Epithelial cell of proximal tubule (primary cell): ENCODE results near the gene FOXD2. TPM values are rescaled to one million over a fixed set of nuclear protein-coding genes. Genes with fewer than 3 reads are reported as not detected.
"Not testable (repeated sequence)": the region's sequence is repeated elsewhere in the genome, so short reads cannot be mapped to it uniquely, and the experiment has no call there.

Source experiments
- DNase-seq: peaks from one replicate; pipeline ENCODE4 v3.0.0-alpha.2; 2011; ENCODE audit warnings: low read depth
- H3K4me3 ChIP-seq: 2 replicates; pipeline ENCODE4 v1.5.1; 2011; ENCODE audit warnings: low read depth, mild to moderate bottlenecking, low read length
- CTCF ChIP-seq: conservative IDR thresholded peaks from 2 replicates; pipeline ENCODE4 v1.5.1; 2012; ENCODE audit warnings: low read depth, mild to moderate bottlenecking, low read length
- total RNA-seq: library from RNA; depleted of rRNA; stranded (reverse); fragments of >200 nt; gene quantifications from 2 replicates; pipeline ENCODE4 v1.2.3, GENCODE V29; 2015

The FOXD2 gene
- total RNA-seq, 1 donor from 2014 or later, result not detected

- no peak overlapping the region for H3K4me3 ChIP-seq
- no peak for TF ChIP-seq CTCF
- no peak for DNase-seq
These were observed 14.6 kb downstream of the FOXD2 start for GRCh38 chr1:47452426-47452825.

- not testable (repeated sequence) for DNase-seq, H3K4me3 ChIP-seq
These were observed 16.1 kb downstream of the FOXD2 start for GRCh38 chr1:47453910-47454309.

GRCh38 chr1:47456250-47456649, 18.4 kb downstream of the FOXD2 start:
- no peak for TF ChIP-seq CTCF
- H3K4me3 ChIP-seq, result no peak overlapping the region
- DNase-seq, result no peak

GRCh38 chr1:47457547-47457946, 19.7 kb downstream of the FOXD2 start:
- DNase-seq, H3K4me3 ChIP-seq: not testable (repeated sequence)

- DNase-seq, result no peak
- H3K4me3 ChIP-seq, result no peak overlapping the region
- no peak for TF ChIP-seq CTCF
These were observed 21.5 kb downstream of the FOXD2 start for GRCh38 chr1:47459253-47459788.

GRCh38 chr1:47460040-47460439, 22.2 kb downstream of the FOXD2 start:
- no peak for DNase-seq
- no peak for TF ChIP-seq CTCF
- H3K4me3 ChIP-seq, result no peak overlapping the region

- H3K4me3 ChIP-seq, result no peak overlapping the region
- no peak for TF ChIP-seq CTCF
- no peak for DNase-seq
These were observed 22.6 kb downstream of the FOXD2 start for GRCh38 chr1:47460456-47460855.

- DNase-seq, result no peak
- no peak for TF ChIP-seq CTCF
- no peak overlapping the region for H3K4me3 ChIP-seq
These were observed 27.8 kb downstream of the FOXD2 start for GRCh38 chr1:47465605-47466004.
